T-cell (primary cell): ENCODE data around the gene TMEM196. TPM values are rescaled to one million over a fixed set of nuclear protein-coding genes. Genes with fewer than 3 reads are reported as not detected.

Experiments
- total RNA-seq, 35 experiments: library from RNA in 6 of 35; stranded (reverse) in 6 of 35; fragments of 120-200 nt in 1 of 35; gene quantifications; one replicate each; pipeline versions ENCODE4 v1.2.1 to v1.2.4 and lab custom pipeline; 2013 to 2026

TMEM196 gene
- total RNA-seq, 5 donors from 2014 or later (not counting 1 experiment from before 2014, with no cell fraction given) = not detected

Other genes with a start within 250 kb of the TMEM196 start
- 10 to 100 TPM; 11.9 to 22.1 (median 12.5) TPM for gene POLR1F, start 64.6 kb downstream of the TMEM196 start, total RNA-seq